ENCODE data around the gene PRSS27. TPM values are rescaled to one million over a fixed set of nuclear protein-coding genes. Genes with fewer than 3 reads are reported as not detected.

Gene PRSS27
- total and polyA plus RNA-seq, 2 of the 4 experiments (the other 2 are of a cell fraction) = under 0.01 to 0.58 TPM

DNA sequence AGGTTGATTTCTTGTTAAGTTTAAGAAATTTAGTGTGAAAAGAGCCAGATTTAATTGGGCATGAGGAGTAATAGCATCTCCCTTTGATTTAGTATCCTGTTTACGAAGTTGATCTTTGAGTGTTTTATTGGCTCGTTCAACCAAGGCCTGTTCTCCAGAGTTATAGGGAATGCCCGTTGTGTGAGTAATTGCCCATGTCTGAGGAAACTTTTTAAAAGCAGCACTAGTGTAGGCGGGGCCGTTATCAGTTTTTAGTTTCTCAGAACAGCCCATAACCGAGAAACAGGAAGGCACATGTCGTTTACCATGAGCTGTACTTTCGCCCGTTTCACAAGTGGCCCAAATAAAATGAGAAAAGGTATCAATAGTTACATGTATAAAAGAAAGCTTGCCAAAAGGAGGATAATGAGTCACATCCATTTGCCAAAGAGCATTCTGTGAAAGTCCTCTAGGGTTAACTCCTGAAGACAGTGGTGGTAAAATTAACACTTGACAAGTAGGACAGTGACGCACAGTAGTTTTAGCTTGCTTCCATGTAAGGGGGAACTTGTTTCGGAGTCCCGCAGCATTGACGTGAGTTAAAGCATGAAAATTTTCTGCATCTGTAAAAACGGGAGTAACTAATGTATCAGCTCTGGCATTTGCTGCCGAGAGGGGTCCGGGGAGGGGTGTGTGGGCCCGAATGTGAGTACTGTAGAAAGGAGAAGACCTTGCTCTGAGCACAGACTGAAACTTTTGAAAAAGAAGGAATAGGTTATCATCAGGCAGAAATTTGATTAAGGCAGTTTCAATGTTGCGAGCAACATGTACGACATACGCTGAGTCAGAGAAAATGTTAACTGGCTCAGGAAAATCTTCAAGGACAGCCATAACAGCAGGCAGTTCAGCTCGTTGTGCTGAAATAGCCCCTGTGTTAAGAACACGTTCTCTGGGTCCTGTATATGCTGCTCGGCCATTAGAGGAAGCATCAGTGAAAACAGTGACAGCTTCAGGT lies 56.2 kb downstream of the PRSS27 start:
- H2BK20ac ChIP-seq (ENCODE audit: low read depth, low read length) = no peak overlapping the region
- ChIA-PET CTCF (no interaction called here), POLR2A (ENCODE audit: unreplicated experiment) (no interaction called here)
- no peak overlapping the region for H3K18ac ChIP-seq (ENCODE audit: low read depth, low read length)
- no peaks in the 10 kb centered on the region for H4K20me1 ChIP-seq (ENCODE audit: insufficient read depth, low read length)
- no peak overlapping the region for H3K23ac ChIP-seq (ENCODE audit: low read depth, low read length)
- no peak overlapping the region for H2BK120ac ChIP-seq (ENCODE audit: low read depth, low read length)
- no peak overlapping the region for H3K9ac ChIP-seq (ENCODE audit: low read depth, low read length)
- no peak overlapping the region for H2AK9ac ChIP-seq (replicated peaks; ENCODE audit: low read depth, low read length, poor library complexity)
- no peak overlapping the region for H4K8ac ChIP-seq (ENCODE audit: low read depth in 2 of 2, low read length in 2 of 2)
- no peak overlapping the region for H2AK5ac ChIP-seq (ENCODE audit: low read depth, low read length)
- H3K9me3 ChIP-seq (ENCODE audit: control insufficient read depth, insufficient read depth, low read length) = no peaks in the 10 kb centered on the region
- in situ Hi-C loops (cut with MboI; ENCODE audit: low sequenced_read_pairs) (no loop called here), dilution Hi-C loops (cut with HindIII; ENCODE audit: low sequenced_read_pairs, unreplicated experiment) (no loop called here), intact Hi-C loops (cut with micrococcal nuclease) (no loop called here)
- BruUV-seq (replicated peaks) = no TSS peak
- ATAC-seq (ENCODE audit: low read depth) (no peak), DNase-seq (no peak)
- H3K56ac ChIP-seq (ENCODE audit: extremely low read depth, insufficient read depth, low read length) = no peak overlapping the region
- H3K27ac ChIP-seq (ENCODE audit: insufficient read depth, low read length) = no peak overlapping the region
- no peak overlapping the region for H3K4me2 ChIP-seq (ENCODE audit: low read depth, low read length)
- TF ChIP-seq MXI1 (IDR thresholded peaks at IDR 0.05; ENCODE audit: borderline replicate concordance, low read depth, low read length) (no peak), RFX5 (IDR thresholded peaks at IDR 0.05; ENCODE audit: low read depth, low read length) (no peak), MAFK (IDR thresholded peaks at IDR 0.05; ENCODE audit: low read depth, low read length) (peak; percentile 48)
- no peaks in the 10 kb centered on the region for H3K4me1 ChIP-seq (ENCODE audit: control insufficient read depth, insufficient read depth, low read length)
- no peak overlapping the region for H4K91ac ChIP-seq (ENCODE audit: insufficient read depth, low read depth, low read length)
- no peaks in the 10 kb centered on the region for H3K9me1 ChIP-seq (ENCODE audit: insufficient read depth, low read length)
- no peak overlapping the region for H2BK15ac ChIP-seq (ENCODE audit: low read depth, low read length)
- no peak overlapping the region for H3K4me3 ChIP-seq (ENCODE audit: insufficient read depth, low read depth, low read length)
- no peak overlapping the region for H4K5ac ChIP-seq (ENCODE audit: low read depth, low read length)
- no peak overlapping the region for H3K4ac ChIP-seq (ENCODE audit: low read depth, low read length)
- H3K79me1 ChIP-seq (ENCODE audit: low read depth in 1 of 2, low read length in 2 of 2) = no peaks in the 10 kb centered on the region
- no peak overlapping the region for H2AFZ ChIP-seq (replicated peaks; ENCODE audit: low read length, poor library complexity)
- H3K27me3 ChIP-seq (ENCODE audit: control insufficient read depth, insufficient read depth, low read length) = no peaks in the 10 kb centered on the region
- H3K36me3 ChIP-seq (ENCODE audit: control insufficient read depth, insufficient read depth, low read length) = peaks cover 12% of the 10 kb centered on the region
- no peak overlapping the region for H2BK5ac ChIP-seq (ENCODE audit: low read depth, low read length, poor library complexity, severe bottlenecking)
- H3K14ac ChIP-seq (replicated peaks; ENCODE audit: low read depth, low read length) = no peak overlapping the region
- 80% methylated on average over 19 of the region's 23 CpGs; no CpG with 5 or more reads in 1 of the 2 experiments for WGBS, 2 experiments (ENCODE audit: extremely low coverage in 2 of 2, insufficient read length in 1 of 2)

Other genes starting within 250 kb of the PRSS27 start
- 0.18 and 0.28 TPM in 2 replicates for gene NTN3, start 248.9 kb downstream of the PRSS27 start, total RNA-seq (2012; rRNA removed)
- 0.38 and 0.72 TPM in 2 replicates for gene NTN3, start 248.9 kb downstream of the PRSS27 start, polyA plus RNA-seq (2012; rRNA removed)
- 7.5 and 8.6 TPM in 2 replicates for gene TBC1D24, start 245.1 kb downstream of the PRSS27 start, total RNA-seq (2012; rRNA removed)
- 13.4 and 16.2 TPM in 2 replicates for gene TBC1D24, start 245.1 kb downstream of the PRSS27 start, polyA plus RNA-seq (2012; rRNA removed)
- 8.4 and 8.6 TPM in 2 replicates for gene ATP6V0C, start 206.3 kb downstream of the PRSS27 start, total RNA-seq (2012; rRNA removed)
- 107 and 108 TPM in 2 replicates for gene ATP6V0C, start 206.3 kb downstream of the PRSS27 start, polyA plus RNA-seq (2012; rRNA removed)
- 10.0 and 10.6 TPM in 2 replicates for gene AMDHD2, start 199.9 kb downstream of the PRSS27 start, total RNA-seq (2012; rRNA removed)
- gene AMDHD2, start 199.9 kb downstream of the PRSS27 start, polyA plus RNA-seq (2012; rRNA removed) = 30.3 and 30.8 TPM in 2 replicates
- gene CEMP1, start 188.8 kb downstream of the PRSS27 start, total RNA-seq (2012; rRNA removed) = not detected in 2 replicates
- not detected in 2 replicates for gene CEMP1, start 188.8 kb downstream of the PRSS27 start, polyA plus RNA-seq (2012; rRNA removed)
- 10.6 and 11.4 TPM in 2 replicates for gene PDPK1, start 182.2 kb downstream of the PRSS27 start, total RNA-seq (2012; rRNA removed)
- gene PDPK1, start 182.2 kb downstream of the PRSS27 start, polyA plus RNA-seq (2012; rRNA removed) = 24.3 and 27.3 TPM in 2 replicates
- 17.2 and 19.4 TPM in 2 replicates for gene KCTD5, start 37.7 kb downstream of the PRSS27 start, total RNA-seq (2012; rRNA removed)
- gene KCTD5, start 37.7 kb downstream of the PRSS27 start, polyA plus RNA-seq (2012; rRNA removed) = 38.9 and 56.2 TPM in 2 replicates
- 20.3 and 21.1 TPM in 2 replicates for gene SRRM2, start 32.4 kb upstream of the PRSS27 start, total RNA-seq (2012; rRNA removed)
- 300 and 301 TPM in 2 replicates for gene SRRM2, start 32.4 kb upstream of the PRSS27 start, polyA plus RNA-seq (2012; rRNA removed)
- 225 and 5,859 TPM in 2 replicates for gene ELOB, start 57.1 kb upstream of the PRSS27 start, total RNA-seq (2012; rRNA removed)
- 442 and 481 TPM in 2 replicates for gene ELOB, start 57.1 kb upstream of the PRSS27 start, polyA plus RNA-seq (2012; rRNA removed)
- not detected in 2 replicates for gene PRSS33, start 67.3 kb upstream of the PRSS27 start, total RNA-seq (2012; rRNA removed)
- gene PRSS33, start 67.3 kb upstream of the PRSS27 start, polyA plus RNA-seq (2012; rRNA removed) = not detected in 2 replicates
- gene PRSS41, start 78.2 kb upstream of the PRSS27 start, total RNA-seq (2012; rRNA removed) = not detected in 2 replicates
- not detected in 2 replicates for gene PRSS41, start 78.2 kb upstream of the PRSS27 start, polyA plus RNA-seq (2012; rRNA removed)
- not detected in 2 replicates for gene PRSS21, start 97.0 kb upstream of the PRSS27 start, total RNA-seq (2012; rRNA removed)
- gene PRSS21, start 97.0 kb upstream of the PRSS27 start, polyA plus RNA-seq (2012; rRNA removed) = 0.21 and 0.47 TPM in 2 replicates
- gene ZG16B, start 110.1 kb upstream of the PRSS27 start, total RNA-seq (2012; rRNA removed) = 0.28 and 0.54 TPM in 2 replicates
- gene ZG16B, start 110.1 kb upstream of the PRSS27 start, polyA plus RNA-seq (2012; rRNA removed) = 0.46 and 0.65 TPM in 2 replicates
- not detected in 2 replicates for gene PRSS22, start 137.9 kb upstream of the PRSS27 start, total RNA-seq (2012; rRNA removed)
- gene PRSS22, start 137.9 kb upstream of the PRSS27 start, polyA plus RNA-seq (2012; rRNA removed) = not detected in 2 replicates
- gene FLYWCH2, start 163.0 kb upstream of the PRSS27 start, total RNA-seq (2012; rRNA removed) = 42.3 and 48.9 TPM in 2 replicates
- 66.3 and 77.2 TPM in 2 replicates for gene FLYWCH2, start 163.0 kb upstream of the PRSS27 start, polyA plus RNA-seq (2012; rRNA removed)
- gene FLYWCH1, start 191.7 kb upstream of the PRSS27 start, total RNA-seq (2012; rRNA removed) = 14.3 and 16.1 TPM in 2 replicates
- gene FLYWCH1, start 191.7 kb upstream of the PRSS27 start, polyA plus RNA-seq (2012; rRNA removed) = 25.2 and 32.3 TPM in 2 replicates
- not detected in 2 replicates for gene KREMEN2, start 244.1 kb upstream of the PRSS27 start, total RNA-seq (2012; rRNA removed)
- 0.03 and 0.11 TPM in 2 replicates for gene KREMEN2, start 244.1 kb upstream of the PRSS27 start, polyA plus RNA-seq (2012; rRNA removed)
- gene PAQR4, start 249.1 kb upstream of the PRSS27 start, total RNA-seq (2012; rRNA removed) = 2.2 TPM in 2 replicates
- 10.0 and 10.1 TPM in 2 replicates for gene PAQR4, start 249.1 kb upstream of the PRSS27 start, polyA plus RNA-seq (2012; rRNA removed)